K562 (cell line): ENCODE data around the gene CLEC3B. TPM values are rescaled to one million over a fixed set of nuclear protein-coding genes. Genes with fewer than 3 reads are reported as not detected.

ENCODE experiments used
- AFF1 ChIP-seq, 2 experiments: fragments of 450-650 bp; IDR thresholded peaks; 2 replicates each; pipeline ENCODE4 v1.6.1; 2018; ENCODE audit warnings: mild to moderate bottlenecking in 2 of 2, low read depth in 1 of 2; ENCODE audit not compliant: partially characterized antibody in 2 of 2
- ARID4B ChIP-seq: sonication (generic); formaldehyde crosslinking; IDR thresholded peaks from 2 replicates; pipeline ENCODE4 v1.8.0; 2022; ENCODE audit warnings: mild to moderate bottlenecking, missing genetic modification reagents
- BRD9 ChIP-seq: fragments of 450-650 bp; IDR thresholded peaks from 2 replicates; pipeline ENCODE4 v1.6.1; 2018; ENCODE audit warnings: low read depth; ENCODE audit not compliant: partially characterized antibody
- CEBPG ChIP-seq, 3 experiments: fragments of 200-800 bp in 1 of 3; sonication (Bioruptor generic) in 1 of 3; sonication (generic) in 1 of 3; formaldehyde crosslinking in 1 of 3; IDR thresholded peaks in 2 of 3; conservative IDR thresholded peaks in 1 of 3; 2 replicates each; pipeline versions ENCODE4 v1.6.1 to v1.8.0; 2016 to 2022; ENCODE audit warnings: missing compliant biosample characterization in 2 of 3, missing genetic modification characterization in 2 of 3, mild to moderate bottlenecking in 1 of 3, missing genetic modification reagents in 1 of 3
- CEBPZ ChIP-seq: fragments of 150-350 bp; IDR thresholded peaks from 2 replicates; pipeline ENCODE4 v1.6.1; 2014; ENCODE audit warnings: low read depth, mild to moderate bottlenecking, low read length, borderline replicate concordance
- E2F1 ChIP-seq: sonication (generic); formaldehyde crosslinking; IDR thresholded peaks from 2 replicates; pipeline ENCODE4 v1.8.1; 2023; ENCODE audit warnings: mild to moderate bottlenecking, missing genetic modification reagents, moderate library complexity
- HDAC8 ChIP-seq: fragments of 450-650 bp; IDR thresholded peaks from 2 replicates; pipeline ENCODE4 v1.6.1; 2016; ENCODE audit warnings: mild to moderate bottlenecking, missing genetic modification characterization, moderate library complexity, missing compliant biosample characterization
- KAT8 ChIP-seq: fragments of 450-650 bp; IDR thresholded peaks from 2 replicates; pipeline ENCODE4 v1.6.1; 2016; ENCODE audit warnings: low read depth, mild to moderate bottlenecking
- PCBP2 ChIP-seq: fragments of 200-400 bp; formaldehyde crosslinking; IDR thresholded peaks from 2 replicates; pipeline ENCODE4 v1.6.1; 2018; ENCODE audit warnings: low read length, low read depth, mild to moderate bottlenecking, moderate library complexity; ENCODE audit not compliant: poor library complexity, severe bottlenecking
- PHB ChIP-seq: fragments of 250-450 bp; sonication (Bioruptor Pico); IDR thresholded peaks from 2 replicates; pipeline ENCODE4 v1.5.0; 2021
- POLR2G ChIP-seq: fragments of 200-400 bp; formaldehyde crosslinking; IDR thresholded peaks from 2 replicates; pipeline ENCODE4 v1.6.1; 2017; ENCODE audit warnings: low read depth, mild to moderate bottlenecking, antibody characterized with exemption, low read length, moderate library complexity
- SMARCB1 ChIP-seq: IDR thresholded peaks from 2 replicates; pipeline ENCODE4 v1.6.1; 2011; ENCODE audit warnings: improper control_type of control experiment, low read depth; ENCODE audit not compliant: insufficient read length
- TRIM24 ChIP-seq, 2 experiments: fragments of 450-650 bp; IDR thresholded peaks; 2 replicates each; pipeline ENCODE4 v1.6.1; 2016
- TRIM28 ChIP-seq: fragments of 450-650 bp; IDR thresholded peaks from 2 replicates; pipeline ENCODE4 v1.6.1; 2017
- polyA plus RNA-seq, 8 experiments: library from polyadenylated mRNA; depleted of rRNA in 4 of 8; stranded (reverse) in 5 of 8; unstranded in 3 of 8; fragments of >200 nt; fragmentation: Nextera tagmentation in 2 of 8; fragmentation: Illumina TruSeq in 1 of 8; extraction: Ambion mirVana in 2 of 8; extraction: Trizol in 1 of 8; gene quantifications; 2 replicates each; pipeline versions ENCODE4 v1.2.1 to v1.2.3, GENCODE V29; 2011 to 2014; ENCODE audit warnings: inconsistent platforms in 1 of 8, missing spikeins in 1 of 8
- total RNA-seq, 7 experiments: library from RNA; depleted of rRNA in 6 of 7; stranded (reverse); fragments of >200 nt in 6 of 7; fragmentation: Illumina TruSeq in 2 of 7; extraction: Trizol in 2 of 7; gene quantifications; 2 replicates each; pipeline versions ENCODE4 v1.2.1 to v1.2.3, GENCODE V29; 2011 to 2021; ENCODE audit warnings: low replicate concordance in 1 of 7

CLEC3B gene
- total and polyA plus RNA-seq, 9 of the 15 experiments (the other 6 are each of a cell fraction or from before 2014, with no cell fraction given), result not detected

GRCh38 chr3:45071075-45071474 lies 45.0 kb downstream of the CLEC3B start (continued):
- no peak for TF ChIP-seq BRD9
- TF ChIP-seq E2F1 (CRISPR knock-in tag), result peak; percentile 18; the same call in 1 of the 2 replicates
- no peak for TF ChIP-seq CEBPG (CRISPR knock-in tag; IDR thresholded peaks at IDR 0.05)
- TF ChIP-seq CEBPG (tag; conservative IDR thresholded peaks at IDR 0.05 in 1 of 2, IDR thresholded peaks at IDR 0.05 in 1 of 2), result 0 out of 4 replicates have a peak, but pooled peaks of 1 of the 2 experiments have one; percentile 21
- TF ChIP-seq SMARCB1, result no peak
- TF ChIP-seq KAT8, result no peak
- 0 out of 4 replicates have a peak, but pooled peaks of 1 of the 2 experiments have one; percentile 11 for TF ChIP-seq TRIM24 (IDR thresholded peaks at IDR 0.05)
- peak; percentile 65; the same call in 1 of the 2 replicates for TF ChIP-seq TRIM28
- no peak for TF ChIP-seq AFF1 (IDR thresholded peaks at IDR 0.05; ENCODE audit: low read depth in 1 of 2, partially characterized antibody in 2 of 2)
- no peak for TF ChIP-seq POLR2G
- no peak for TF ChIP-seq PCBP2
- TF ChIP-seq ARID4B (CRISPR knock-in tag), result no peak
- peak; percentile 81 for TF ChIP-seq CEBPZ
- TF ChIP-seq HDAC8 (tag), result no peak
- no peak for TF ChIP-seq PHB
